PC-3 (cell line): ENCODE measurements around the gene NUDT13. TPM values are rescaled to one million over a fixed set of nuclear protein-coding genes. Genes with fewer than 3 reads are reported as not detected.
A peak's percentile ranks its signal among the peaks of the same experiment; 100 is the strongest.

Experiments
- ATAC-seq: fragments of 200-7000 bp; cut with Tn5 transposase; 2 replicates; pipeline ENCODE4 v1.9.1; 2020; ENCODE audit warnings: mild to moderate bottlenecking, moderate library complexity
- BruUV-seq: library from RNA; stranded (reverse); fragments of 400-500 nt; replicated peaks from 2 replicates; lab custom pipeline; 2021; lab: Mats Ljungman, UMichigan
- CTCF ChIA-PET: fragments of 300-600 bp; sonication (Branson Sonifier 250); formaldehyde crosslinking; loops from one replicate; lab custom pipeline; 2022; ENCODE audit warnings: antibody characterized with exemption; lab: Charles Lee
- POLR2A ChIA-PET: fragments of 300-600 bp; sonication (Branson Sonifier 250); formaldehyde crosslinking; loops from one replicate; lab custom pipeline; 2022; ENCODE audit warnings: antibody characterized with exemption; ENCODE audit not compliant: unreplicated experiment; lab: Charles Lee
- DNase-seq: peaks from one replicate; pipeline ENCODE4 v3.0.0-alpha.2; 2015
- H2AFZ ChIP-seq: fragments of 300-600 bp; sonication (generic); 2 replicates; pipeline ENCODE4 v1.6.0; 2016; ENCODE audit warnings: antibody characterized with exemption, low read length
- H3F3A ChIP-seq: fragments of 300-600 bp; sonication (generic); one replicate; pipeline ENCODE4 v1.6.0; 2017; ENCODE audit warnings: antibody characterized with exemption, low read length, control low read depth, mild to moderate bottlenecking; ENCODE audit not compliant: unreplicated experiment
- H3K27ac ChIP-seq: fragments of 300-600 bp; sonication (generic); 2 replicates; pipeline ENCODE4 v1.5.1; 2016; ENCODE audit warnings: mild to moderate bottlenecking, low read length
- H3K27me3 ChIP-seq: fragments of 300-600 bp; sonication (generic); 2 replicates; pipeline ENCODE4 v1.6.1; 2016; ENCODE audit warnings: low read length, mixed read lengths
- H3K36me3 ChIP-seq: fragments of 300-600 bp; sonication (generic); 2 replicates; pipeline ENCODE4 v1.6.1; 2016; ENCODE audit warnings: low read depth, mixed run types, low read length, mixed read lengths
- H3K4me1 ChIP-seq: fragments of 300-600 bp; sonication (generic); 2 replicates; pipeline ENCODE4 v1.5.1; 2016; ENCODE audit warnings: low read length; ENCODE audit not compliant: insufficient read depth
- H3K4me2 ChIP-seq: fragments of 300-600 bp; sonication (generic); 2 replicates; pipeline ENCODE4 v1.6.0; 2016; ENCODE audit warnings: low read length
- H3K4me3 ChIP-seq: fragments of 300-600 bp; sonication (generic); 2 replicates; pipeline ENCODE4 v1.5.1; 2016; ENCODE audit warnings: mild to moderate bottlenecking, low read length, mixed read lengths
- H3K79me2 ChIP-seq: fragments of 300-600 bp; sonication (generic); 2 replicates; pipeline ENCODE4 v1.6.1; 2017; ENCODE audit warnings: low read length, mixed read lengths
- H3K9ac ChIP-seq: fragments of 300-600 bp; sonication (generic); 2 replicates; pipeline ENCODE4 v1.6.0; 2016; ENCODE audit warnings: mild to moderate bottlenecking, low read length
- H3K9me2 ChIP-seq: fragments of 300-600 bp; sonication (generic); replicated peaks from 2 replicates; pipeline ENCODE4 v1.6.1; 2016; ENCODE audit warnings: mixed run types, low read length, mixed read lengths
- H3K9me3 ChIP-seq: fragments of 300-600 bp; sonication (generic); 2 replicates; pipeline ENCODE4 v1.6.1; 2016; ENCODE audit warnings: low read length, mixed read lengths
- H4K20me1 ChIP-seq: fragments of 300-600 bp; sonication (generic); 2 replicates; pipeline ENCODE4 v1.6.1; 2016; ENCODE audit warnings: low read length, mixed read lengths
- EZH2 ChIP-seq: fragments of 300-600 bp; sonication (generic); IDR thresholded peaks from one replicate; pipeline ENCODE4 v1.6.1; 2017; ENCODE audit warnings: antibody characterized with exemption, mild to moderate bottlenecking, low read length; ENCODE audit not compliant: unreplicated experiment
- EZH2phosphoT487 ChIP-seq: fragments of 300-600 bp; sonication (generic); IDR thresholded peaks from 2 replicates; pipeline ENCODE4 v1.6.1; 2018; ENCODE audit warnings: mild to moderate bottlenecking, antibody characterized with exemption, low read length, borderline replicate concordance
- intact Hi-C: fragments of 100-400 bp; cut with micrococcal nuclease; formaldehyde crosslinking; loops from 2 replicates; pipeline ENCODE4 v1.9.0; 2023
- total RNA-seq: library from RNA; depleted of rRNA; stranded (reverse); fragments of >200 nt; gene quantifications from 2 replicates; pipeline ENCODE4 v1.2.3, GENCODE V29; 2014
- TF ChIP-seq, protein P1 (sequence below): fragments of 300-600 bp; sonication (generic); conservative IDR thresholded peaks from 2 replicates; pipeline ENCODE4 v1.5.1; 2017; ENCODE audit warnings: antibody characterized with exemption, low read depth, mild to moderate bottlenecking, low read length

Gene NUDT13
- total RNA-seq, 1 experiment from 2014 or later, result 1.8 TPM

DNA sequence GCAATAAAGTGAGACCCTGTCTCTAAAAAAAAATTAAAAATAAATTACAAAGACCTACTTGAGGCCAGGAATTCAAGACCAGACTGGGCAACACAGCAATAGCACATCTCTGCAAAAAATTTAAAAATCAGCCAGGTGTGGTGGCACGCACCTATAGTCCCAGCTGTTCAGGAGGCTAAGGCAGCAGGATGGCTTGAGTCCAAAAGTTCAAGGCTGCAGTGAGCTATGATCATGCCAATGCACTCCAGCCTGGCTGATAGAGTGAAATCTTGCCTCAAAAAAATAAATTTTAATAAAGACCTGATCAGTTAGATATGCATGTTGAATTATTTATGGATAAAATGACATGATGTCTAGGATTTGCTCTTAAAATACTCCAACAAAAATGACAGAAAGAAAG, 48.5 kb upstream of the NUDT13 start:
- H3K79me2 ChIP-seq, result no peaks in the 10 kb centered on the region
- H3K4me1 ChIP-seq, result no peaks in the 10 kb centered on the region
- no peak overlapping the region for H3K4me2 ChIP-seq
- H4K20me1 ChIP-seq, result no peaks in the 10 kb centered on the region
- no peak overlapping the region for H3K27ac ChIP-seq
- H3K9ac ChIP-seq, result no peak overlapping the region
- intact Hi-C loops, result loop anchor here (1.0 to 5.0 kb wide), 6 partner anchors 41 to 369 kb away; partner anchors contain the start of gene MCU
- ChIA-PET CTCF (interaction anchor here (0.6 to 1.6 kb wide), 20 partner anchors 10 to 716 kb away, joined by 3 to 11 read pairs (median 4); no protein-coding TSS in a partner anchor), POLR2A (interaction anchor here (0.6 to 1.0 kb wide), 2 partner anchors 17 to 35 kb away, joined by 3 read pairs; partner anchors contain the start of gene P4HA1)
- no peaks in the 10 kb centered on the region for H3K9me2 ChIP-seq
- H3K9me3 ChIP-seq, result no peaks in the 10 kb centered on the region
- no TSS peak for BruUV-seq
- H3F3A ChIP-seq, result no peaks in the 10 kb centered on the region
- ATAC-seq (no peak), DNase-seq (no peak)
- no peak overlapping the region for H3K4me3 ChIP-seq
- no peaks in the 10 kb centered on the region for H3K27me3 ChIP-seq
- no peak overlapping the region for H2AFZ ChIP-seq
- TF ChIP-seq EZH2 (no peak), EZH2phosphoT487 (no peak)
- TF ChIP-seq, protein P1, sequence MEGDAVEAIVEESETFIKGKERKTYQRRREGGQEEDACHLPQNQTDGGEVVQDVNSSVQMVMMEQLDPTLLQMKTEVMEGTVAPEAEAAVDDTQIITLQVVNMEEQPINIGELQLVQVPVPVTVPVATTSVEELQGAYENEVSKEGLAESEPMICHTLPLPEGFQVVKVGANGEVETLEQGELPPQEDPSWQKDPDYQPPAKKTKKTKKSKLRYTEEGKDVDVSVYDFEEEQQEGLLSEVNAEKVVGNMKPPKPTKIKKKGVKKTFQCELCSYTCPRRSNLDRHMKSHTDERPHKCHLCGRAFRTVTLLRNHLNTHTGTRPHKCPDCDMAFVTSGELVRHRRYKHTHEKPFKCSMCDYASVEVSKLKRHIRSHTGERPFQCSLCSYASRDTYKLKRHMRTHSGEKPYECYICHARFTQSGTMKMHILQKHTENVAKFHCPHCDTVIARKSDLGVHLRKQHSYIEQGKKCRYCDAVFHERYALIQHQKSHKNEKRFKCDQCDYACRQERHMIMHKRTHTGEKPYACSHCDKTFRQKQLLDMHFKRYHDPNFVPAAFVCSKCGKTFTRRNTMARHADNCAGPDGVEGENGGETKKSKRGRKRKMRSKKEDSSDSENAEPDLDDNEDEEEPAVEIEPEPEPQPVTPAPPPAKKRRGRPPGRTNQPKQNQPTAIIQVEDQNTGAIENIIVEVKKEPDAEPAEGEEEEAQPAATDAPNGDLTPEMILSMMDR, result no peak
- H3K36me3 ChIP-seq, result peaks cover 42% of the 10 kb centered on the region

DNA sequence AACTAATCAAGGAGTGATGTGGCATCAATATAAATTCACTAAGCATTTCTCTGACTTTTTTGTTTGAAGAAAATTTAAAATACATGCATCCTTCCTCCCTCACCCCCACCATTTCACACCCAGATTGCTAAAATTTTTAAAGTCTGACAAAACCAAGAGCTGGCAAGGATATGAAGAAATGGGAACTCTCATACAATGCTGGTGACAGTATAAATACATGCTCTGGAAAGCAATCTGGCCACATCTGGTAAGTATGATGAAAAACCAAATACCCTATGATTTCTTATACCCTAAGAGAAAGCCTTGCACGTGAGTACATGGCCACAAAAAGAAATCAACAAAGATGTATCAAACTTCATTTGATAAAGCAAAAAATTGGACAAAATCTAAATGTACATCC, 44.8 kb upstream of the NUDT13 start:
- Histone ChIP-seq H3K4me2 (no peak overlapping the region), H3K27ac (no peak overlapping the region), H3F3A (no peaks in the 10 kb centered on the region), H3K79me2 (no peaks in the 10 kb centered on the region), H3K9me3 (no peaks in the 10 kb centered on the region), H2AFZ (no peak overlapping the region), H4K20me1 (no peaks in the 10 kb centered on the region), H3K9ac (no peak overlapping the region), H3K36me3 (peaks cover 63% of the 10 kb centered on the region), H3K27me3 (no peaks in the 10 kb centered on the region), H3K9me2 (no peaks in the 10 kb centered on the region), H3K4me1 (no peaks in the 10 kb centered on the region), H3K4me3 (no peak overlapping the region)
- ChIA-PET CTCF (no interaction called here), POLR2A (no interaction called here)
- intact Hi-C loops, result no loop called here
- ATAC-seq (no peak), DNase-seq (no peak)
- TF ChIP-seq EZH2, result no peak
- no peak for TF ChIP-seq EZH2phosphoT487
- TF ChIP-seq, protein P1, result no peak
- no TSS peak for BruUV-seq

DNA sequence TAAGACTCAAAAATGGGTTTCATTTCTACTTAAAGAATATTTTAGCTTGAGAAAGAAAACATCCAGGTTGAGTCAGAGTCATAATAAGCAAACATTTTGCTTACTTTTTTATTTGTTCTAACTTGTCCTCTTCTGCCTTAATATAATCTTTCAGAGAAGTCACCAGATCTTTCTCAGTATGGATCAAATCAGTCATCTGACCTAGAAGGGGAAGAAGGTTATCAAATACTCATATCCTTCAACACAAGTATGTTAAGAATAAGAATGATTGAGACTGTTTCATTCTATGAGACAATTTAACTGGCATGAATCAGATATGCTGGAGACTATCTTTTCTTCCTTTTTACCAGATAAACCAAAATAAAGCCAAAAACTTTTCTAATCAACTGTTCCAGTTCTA, 36.6 kb upstream of the NUDT13 start:
- Histone ChIP-seq H3K4me3 (no peak overlapping the region), H4K20me1 (no peaks in the 10 kb centered on the region), H3K4me2 (no peak overlapping the region), H3K79me2 (peaks cover 33% of the 10 kb centered on the region), H3K9me2 (no peaks in the 10 kb centered on the region), H3F3A (no peaks in the 10 kb centered on the region), H3K9me3 (no peaks in the 10 kb centered on the region), H3K9ac (no peak overlapping the region), H3K36me3 (peaks cover 39% of the 10 kb centered on the region), H3K27me3 (no peaks in the 10 kb centered on the region), H3K27ac (no peak overlapping the region), H2AFZ (no peak overlapping the region), H3K4me1 (peaks cover 16% of the 10 kb centered on the region)
- CTCF ChIA-PET, result interaction anchor here (0.7 kb wide), 1 partner anchor 54 kb away, joined by 3 read pairs; no protein-coding TSS in a partner anchor
- DNase-seq (no peak), ATAC-seq (peak; percentile 6; the same call in 1 of the 2 replicates)
- POLR2A ChIA-PET, result interaction anchor here (0.6 kb wide), 1 partner anchor 95 kb away, joined by 3 read pairs; no protein-coding TSS in a partner anchor
- BruUV-seq, result no TSS peak
- intact Hi-C loops, result no loop called here
- TF ChIP-seq, protein P1, result no peak
- TF ChIP-seq EZH2phosphoT487, result no peak
- no peak for TF ChIP-seq EZH2
